OCI-LY7 (cell line): Measurements from ENCODE around the gene LFNG. TPM values are rescaled to one million over a fixed set of nuclear protein-coding genes. Genes with fewer than 3 reads are reported as not detected.

Experiments used
- BruUV-seq: library from RNA; stranded (reverse); fragments of 400-500 nt; replicated peaks from 2 replicates; lab custom pipeline; 2021; lab: Mats Ljungman, UMichigan
- CTCF ChIA-PET: fragments of 300-600 bp; sonication (Branson Sonifier 250); formaldehyde crosslinking; loops from one replicate; lab custom pipeline; 2022; ENCODE audit warnings: antibody characterized with exemption; ENCODE audit not compliant: unreplicated experiment; lab: Charles Lee
- POLR2A ChIA-PET: fragments of 300-600 bp; sonication (Branson Sonifier 250); formaldehyde crosslinking; loops from one replicate; lab custom pipeline; 2022; ENCODE audit warnings: antibody characterized with exemption; lab: Charles Lee
- DNase-seq: peaks from one replicate; pipeline ENCODE4 v3.0.0-alpha.2; 2015; ENCODE audit warnings: low spot score
- H2AFZ ChIP-seq: fragments of 200-600 bp; sonication (generic), shearing (Covaris generic); 2 replicates; pipeline ENCODE4 v1.6.1; 2014; ENCODE audit warnings: mild to moderate bottlenecking, antibody characterized with exemption, low read length, moderate library complexity
- H3K27ac ChIP-seq: fragments of 200-600 bp; sonication (generic); 2 replicates; pipeline ENCODE4 v1.5.1; 2014; ENCODE audit warnings: mixed run types, low read depth, mild to moderate bottlenecking, moderate library complexity, low read length, inconsistent platforms; ENCODE audit not compliant: poor library complexity, severe bottlenecking
- H3K36me3 ChIP-seq: fragments of 200-600 bp; sonication (generic); 2 replicates; pipeline ENCODE4 v1.6.1; 2014; ENCODE audit warnings: mild to moderate bottlenecking, antibody characterized with exemption, low read length, moderate library complexity, mixed read lengths; ENCODE audit not compliant: insufficient read depth
- H3K4me1 ChIP-seq: fragments of 200-600 bp; sonication (generic); 2 replicates; pipeline ENCODE4 v1.5.1; 2014; ENCODE audit warnings: mild to moderate bottlenecking, low read length; ENCODE audit not compliant: insufficient read depth, poor library complexity, severe bottlenecking
- H3K4me2 ChIP-seq: fragments of 200-600 bp; sonication (generic); 2 replicates; pipeline ENCODE4 v1.6.1; 2014; ENCODE audit warnings: mild to moderate bottlenecking, low read length
- H3K4me3 ChIP-seq: fragments of 200-600 bp; sonication (generic); 2 replicates; pipeline ENCODE4 v1.5.1; 2014; ENCODE audit warnings: mild to moderate bottlenecking, low read depth, low read length; ENCODE audit not compliant: poor library complexity, severe bottlenecking
- H3K79me2 ChIP-seq: fragments of 200-600 bp; sonication (generic); 2 replicates; pipeline ENCODE4 v1.6.1; 2016; ENCODE audit warnings: low read depth, mild to moderate bottlenecking, low read length, moderate library complexity, mixed read lengths; ENCODE audit not compliant: insufficient read depth
- H3K9me2 ChIP-seq: fragments of 200-600 bp; sonication (generic); 2 replicates; pipeline ENCODE4 v1.6.1; 2016; ENCODE audit warnings: mild to moderate bottlenecking, low read length, mixed read lengths; ENCODE audit not compliant: insufficient read depth
- H3K9me3 ChIP-seq: fragments of 200-600 bp; sonication (generic); 2 replicates; pipeline ENCODE4 v1.6.1; 2014; ENCODE audit warnings: mild to moderate bottlenecking, mixed run types, low read length, mixed read lengths
- H4K20me1 ChIP-seq: fragments of 200-600 bp; sonication (generic); 2 replicates; pipeline ENCODE4 v1.6.1; 2014; ENCODE audit warnings: mild to moderate bottlenecking, antibody characterized with exemption, low read length, moderate library complexity, mixed read lengths; ENCODE audit not compliant: insufficient read depth
- EZH2phosphoT487 ChIP-seq: fragments of 200-600 bp; sonication (generic); IDR thresholded peaks from 2 replicates; pipeline ENCODE4 v1.6.1; 2018; ENCODE audit warnings: low read depth, borderline replicate concordance, mild to moderate bottlenecking, mixed run types, antibody characterized with exemption, low read length, moderate library complexity, mixed read lengths
- intact Hi-C: fragments of 100-400 bp; cut with micrococcal nuclease; formaldehyde crosslinking; loops from one replicate; pipeline ENCODE4 v1.10.0; 2022; ENCODE audit not compliant: unreplicated experiment
- total RNA-seq, 2 experiments: library from RNA; depleted of rRNA in 1 of 2; stranded (reverse); fragments of >200 nt in 1 of 2; shearing (Covaris generic) in 1 of 2; gene quantifications; 2 replicates each; pipeline ENCODE4 v1.2.3, GENCODE V29; 2014 to 2022
- TF ChIP-seq, protein P1 (sequence below): fragments of 200-600 bp; sonication (generic); conservative IDR thresholded peaks from 2 replicates; pipeline ENCODE4 v1.5.1; 2014; ENCODE audit warnings: mild to moderate bottlenecking, antibody characterized with exemption, low read length, moderate library complexity, mixed read lengths

Gene LFNG
- total RNA-seq, 2 experiments from 2014 or later, result 1.2 to 2.1 TPM

DNA sequence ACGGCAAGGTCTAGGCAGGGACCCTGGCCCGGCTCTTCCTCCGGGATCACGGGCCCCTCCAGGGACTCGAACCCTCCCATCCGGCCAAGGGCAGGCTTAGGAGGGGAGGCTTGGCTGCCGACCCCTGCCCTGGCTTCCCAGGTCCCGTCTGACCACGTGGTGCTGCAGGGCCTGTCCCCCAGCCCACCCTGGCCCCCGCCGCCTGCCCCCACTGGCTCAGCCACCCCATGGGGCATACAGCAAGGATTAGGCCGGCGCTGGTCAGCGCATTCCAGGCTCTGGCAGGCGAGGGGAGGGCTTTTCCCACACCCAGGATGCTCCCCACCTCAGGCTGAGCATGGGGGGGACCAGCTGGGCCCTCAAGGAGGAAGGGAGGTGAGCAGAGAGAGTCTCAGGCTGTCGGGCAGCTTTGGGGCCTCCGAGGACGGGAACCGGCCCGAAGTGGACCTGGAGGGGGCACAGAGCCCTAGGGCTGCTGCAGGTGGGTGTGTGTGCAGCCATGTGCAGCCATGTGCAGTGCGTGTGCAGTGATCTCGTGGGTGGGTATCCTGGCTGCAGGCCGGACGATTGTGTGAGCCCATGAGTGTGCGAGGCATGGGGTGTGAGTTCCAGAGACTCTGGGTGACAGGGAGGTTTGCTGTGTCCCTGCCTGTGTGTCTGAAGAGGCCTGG lies 42.7 kb upstream of the LFNG start:
- Histone ChIP-seq H3K9me3 (no peaks in the 10 kb centered on the region), H3K4me2 (no peak overlapping the region), H4K20me1 (no peaks in the 10 kb centered on the region; the same call in 1 of the 2 replicates), H3K79me2 (no peaks in the 10 kb centered on the region), H3K4me1 (no peaks in the 10 kb centered on the region), H3K4me3 (no peak overlapping the region), H3K9me2 (no peaks in the 10 kb centered on the region), H3K27ac (no peak overlapping the region), H2AFZ (no peak overlapping the region), H3K36me3 (no peaks in the 10 kb centered on the region)
- intact Hi-C loops, result no loop called here
- ChIA-PET CTCF (no interaction called here), POLR2A (no interaction called here)
- no peak for DNase-seq
- no TSS peak for BruUV-seq
- no peak for TF ChIP-seq EZH2phosphoT487
- TF ChIP-seq, protein P1, sequence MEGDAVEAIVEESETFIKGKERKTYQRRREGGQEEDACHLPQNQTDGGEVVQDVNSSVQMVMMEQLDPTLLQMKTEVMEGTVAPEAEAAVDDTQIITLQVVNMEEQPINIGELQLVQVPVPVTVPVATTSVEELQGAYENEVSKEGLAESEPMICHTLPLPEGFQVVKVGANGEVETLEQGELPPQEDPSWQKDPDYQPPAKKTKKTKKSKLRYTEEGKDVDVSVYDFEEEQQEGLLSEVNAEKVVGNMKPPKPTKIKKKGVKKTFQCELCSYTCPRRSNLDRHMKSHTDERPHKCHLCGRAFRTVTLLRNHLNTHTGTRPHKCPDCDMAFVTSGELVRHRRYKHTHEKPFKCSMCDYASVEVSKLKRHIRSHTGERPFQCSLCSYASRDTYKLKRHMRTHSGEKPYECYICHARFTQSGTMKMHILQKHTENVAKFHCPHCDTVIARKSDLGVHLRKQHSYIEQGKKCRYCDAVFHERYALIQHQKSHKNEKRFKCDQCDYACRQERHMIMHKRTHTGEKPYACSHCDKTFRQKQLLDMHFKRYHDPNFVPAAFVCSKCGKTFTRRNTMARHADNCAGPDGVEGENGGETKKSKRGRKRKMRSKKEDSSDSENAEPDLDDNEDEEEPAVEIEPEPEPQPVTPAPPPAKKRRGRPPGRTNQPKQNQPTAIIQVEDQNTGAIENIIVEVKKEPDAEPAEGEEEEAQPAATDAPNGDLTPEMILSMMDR, result no peak

DNA sequence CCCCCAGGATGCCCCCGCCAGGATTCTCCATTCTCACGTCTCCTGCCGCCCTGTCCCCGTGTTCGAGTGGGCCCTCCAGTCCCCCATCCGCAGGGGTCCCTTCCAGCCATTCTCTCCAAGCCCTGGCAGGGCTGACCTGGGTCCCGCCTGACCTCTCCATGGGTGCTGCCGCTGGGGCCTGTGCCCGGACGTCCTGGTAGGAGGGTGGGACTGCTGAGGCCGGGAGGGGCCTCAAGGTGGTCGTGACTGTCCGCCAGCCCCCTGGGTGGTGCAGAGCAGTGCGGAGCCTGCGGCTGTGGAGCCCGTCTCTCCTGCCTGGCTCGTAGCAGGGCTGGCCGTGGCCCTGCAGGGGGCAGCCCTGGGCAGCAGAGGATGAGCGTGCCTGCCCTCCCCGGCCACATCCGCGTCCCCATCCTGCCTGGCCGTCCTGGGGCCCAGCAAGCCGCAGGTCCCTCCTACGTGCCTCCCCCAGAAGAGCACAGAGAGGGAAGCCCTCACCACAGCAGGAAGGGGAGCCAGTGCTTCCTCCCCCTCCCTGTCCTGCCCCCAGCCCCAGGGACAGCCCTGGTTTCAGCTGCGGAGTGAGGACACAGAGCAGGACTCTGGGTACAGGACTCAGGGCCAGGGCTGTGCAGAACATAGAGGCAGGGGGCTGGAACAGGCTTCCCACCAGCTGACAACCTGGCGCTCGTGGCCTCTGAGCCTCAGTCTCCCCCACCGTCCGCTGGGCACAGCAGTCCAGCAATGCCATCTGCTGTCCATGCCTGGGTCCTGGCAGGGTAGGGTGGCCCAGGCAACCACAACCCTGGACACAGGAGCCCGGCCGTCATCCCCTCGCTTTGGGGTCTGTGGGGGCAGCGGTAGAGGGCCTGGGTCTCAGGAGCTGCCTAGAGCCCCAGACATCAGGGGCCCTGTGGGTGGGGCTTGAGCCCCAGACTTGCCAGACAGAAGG lies 41.9 kb upstream of the LFNG start:
- no peak for TF ChIP-seq EZH2phosphoT487
- TF ChIP-seq, protein P1, result no peak
- DNase-seq, result no peak
- Histone ChIP-seq H3K79me2 (no peaks in the 10 kb centered on the region), H3K27ac (no peak overlapping the region), H4K20me1 (no peaks in the 10 kb centered on the region; the same call in 1 of the 2 replicates), H3K4me1 (no peaks in the 10 kb centered on the region), H2AFZ (no peak overlapping the region), H3K4me3 (no peak overlapping the region), H3K9me2 (no peaks in the 10 kb centered on the region), H3K9me3 (no peaks in the 10 kb centered on the region), H3K36me3 (no peaks in the 10 kb centered on the region), H3K4me2 (no peak overlapping the region)
- ChIA-PET CTCF (no interaction called here), POLR2A (no interaction called here)
- no TSS peak for BruUV-seq
- intact Hi-C loops, result no loop called here
